ENCODE results near the gene SH2D1B. TPM values are rescaled to one million over a fixed set of nuclear protein-coding genes. Genes with fewer than 3 reads are reported as not detected.

The SH2D1B gene
- total and polyA plus RNA-seq, 8 donors, result 0.25 to 1.2 (median 0.72) TPM

- DNase-seq (no peak), ATAC-seq (no peak)
- H3K27me3 ChIP-seq, result no peaks in the 10 kb centered on the region
- H3K27ac ChIP-seq, result no peak overlapping the region
- TF ChIP-seq CTCF (IDR thresholded peaks at IDR 0.05), result no peak
- H3K4me3 ChIP-seq, result no peak overlapping the region
- no peaks in the 10 kb centered on the region for H3K9me3 ChIP-seq
- intact Hi-C loops (cut with DNase I), result no loop called here
- H3K36me3 ChIP-seq, result no peaks in the 10 kb centered on the region
- no peaks in the 10 kb centered on the region for H3K4me1 ChIP-seq
Observed at GRCh38 chr1:162407539-162407938, 4.4 kb downstream of the SH2D1B start.

GRCh38 chr1:162406811-162407210 lies 5.1 kb downstream of the SH2D1B start:
- Histone ChIP-seq H3K4me1 (no peaks in the 10 kb centered on the region), H3K4me3 (no peak overlapping the region), H3K27ac (no peak overlapping the region), H3K27me3 (no peaks in the 10 kb centered on the region), H3K36me3 (no peaks in the 10 kb centered on the region), H3K9me3 (no peaks in the 10 kb centered on the region)
- no peak for TF ChIP-seq CTCF (IDR thresholded peaks at IDR 0.05)
- intact Hi-C loops (cut with DNase I), result no loop called here
- ATAC-seq (no peak), DNase-seq (no peak)

- no peaks in the 10 kb centered on the region for H3K9me3 ChIP-seq
Observed at GRCh38 chr1:162405800-162406199, 6.1 kb downstream of the SH2D1B start.

GRCh38 chr1:162404550-162405160 lies 7.3 kb downstream of the SH2D1B start:
- H3K27ac ChIP-seq, result no peak overlapping the region
- ATAC-seq (no peak), DNase-seq (no peak)
- H3K4me1 ChIP-seq, result no peaks in the 10 kb centered on the region
- intact Hi-C loops (cut with DNase I), result no loop called here
- no peak for TF ChIP-seq CTCF (IDR thresholded peaks at IDR 0.05)
- H3K9me3 ChIP-seq, result no peaks in the 10 kb centered on the region
- no peaks in the 10 kb centered on the region for H3K36me3 ChIP-seq
- H3K27me3 ChIP-seq, result no peaks in the 10 kb centered on the region
- H3K4me3 ChIP-seq, result no peak overlapping the region

More at GRCh38 chr1:162405800-162406199, 6.1 kb downstream of the SH2D1B start:
- DNase-seq (no peak), ATAC-seq (no peak)
- Histone ChIP-seq H3K27me3 (no peaks in the 10 kb centered on the region), H3K4me3 (no peak overlapping the region), H3K4me1 (no peaks in the 10 kb centered on the region), H3K36me3 (no peaks in the 10 kb centered on the region), H3K27ac (no peak overlapping the region)
- intact Hi-C loops (cut with DNase I), result no loop called here
- no peak for TF ChIP-seq CTCF (IDR thresholded peaks at IDR 0.05)

- no peak for TF ChIP-seq CTCF (IDR thresholded peaks at IDR 0.05)
- no peak overlapping the region for H3K4me3 ChIP-seq
- H3K9me3 ChIP-seq, result no peaks in the 10 kb centered on the region
- intact Hi-C loops (cut with DNase I), result no loop called here
- no peaks in the 10 kb centered on the region for H3K4me1 ChIP-seq
- H3K27me3 ChIP-seq, result peaks cover 0 to 15% of the 10 kb centered on the region in 2 donors
- no peak overlapping the region for H3K27ac ChIP-seq
- DNase-seq (no peak), ATAC-seq (no peak)
- H3K36me3 ChIP-seq, result no peaks in the 10 kb centered on the region
Observed at GRCh38 chr1:162400790-162401355, 11.1 kb downstream of the SH2D1B start.
